GM21390 (cell line): ENCODE data around the gene ARMH2.

Experiments used
- ATAC-seq: cut with Tn5 transposase; IDR thresholded peaks from one replicate; pipeline ENCODE4 v1.9.1; 2021; ENCODE audit not compliant: unreplicated experiment

The ARMH2 gene

DNA sequence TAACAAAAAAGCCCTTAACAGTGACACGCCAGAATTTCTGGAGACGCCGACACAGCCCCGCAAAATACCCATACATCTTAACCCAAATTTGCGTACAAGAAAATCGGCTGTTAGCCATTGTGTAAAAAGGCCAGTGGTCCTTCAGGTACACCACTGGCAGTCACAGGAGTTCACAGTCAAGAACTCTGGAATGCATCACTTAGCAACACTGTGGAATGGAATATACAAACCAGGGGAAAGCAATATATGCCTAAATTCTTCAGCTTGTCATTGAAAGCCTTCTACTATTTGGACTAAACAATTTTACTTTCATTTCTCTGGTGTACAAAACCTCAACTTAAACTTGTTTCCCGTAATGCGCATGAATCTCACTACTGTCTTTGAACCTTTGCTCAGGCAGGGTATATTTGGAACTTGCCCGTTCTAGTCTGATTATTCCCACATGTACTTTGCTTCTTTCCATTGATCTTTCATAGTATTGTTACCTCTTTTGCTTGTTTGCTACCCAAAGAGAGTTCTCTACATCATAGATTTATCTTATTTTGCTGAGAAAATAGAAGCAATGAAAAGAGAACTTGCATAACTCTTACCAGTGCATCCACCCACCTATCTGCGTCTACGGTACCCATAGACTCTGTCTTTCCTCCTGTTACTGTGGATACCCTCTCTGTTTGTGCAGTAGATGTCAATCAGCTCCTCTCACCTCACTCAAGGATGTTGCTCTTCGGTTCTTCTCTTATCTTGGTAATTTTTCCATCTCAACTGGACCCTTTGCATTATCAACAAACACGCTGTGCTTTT is at the start of gene ARMH2:
Gene ARMH2 (minus strand): TSS at position 178 of the 801 bp plus-strand sequence. CDS start 60 bp downstream, at position 118.
- no peak for ATAC-seq

- ATAC-seq = no peak
Observed at GRCh38 chr6:24848461-24848860, 49.7 kb upstream of the ARMH2 start.

DNA sequence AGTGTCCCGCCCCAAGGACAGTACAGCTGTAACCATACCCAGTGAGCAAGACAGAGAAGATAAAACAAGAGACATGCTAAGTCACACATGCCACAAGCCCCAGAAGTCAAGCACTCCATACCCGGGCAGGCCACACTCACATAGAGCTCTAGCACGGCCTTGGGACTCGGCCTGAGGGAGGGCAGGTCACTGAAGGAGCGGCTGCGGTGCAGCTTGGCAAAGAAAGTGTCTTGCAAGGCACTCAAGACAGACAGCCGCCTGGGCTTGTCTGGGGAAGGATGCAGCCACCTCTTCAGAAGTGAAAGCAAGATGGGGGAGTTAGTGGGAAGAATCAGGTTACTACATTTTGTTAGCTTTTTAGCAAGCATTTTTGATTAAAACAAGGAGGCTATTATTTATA is 48.7 kb upstream of the ARMH2 start:
- ATAC-seq = no peak

DNA sequence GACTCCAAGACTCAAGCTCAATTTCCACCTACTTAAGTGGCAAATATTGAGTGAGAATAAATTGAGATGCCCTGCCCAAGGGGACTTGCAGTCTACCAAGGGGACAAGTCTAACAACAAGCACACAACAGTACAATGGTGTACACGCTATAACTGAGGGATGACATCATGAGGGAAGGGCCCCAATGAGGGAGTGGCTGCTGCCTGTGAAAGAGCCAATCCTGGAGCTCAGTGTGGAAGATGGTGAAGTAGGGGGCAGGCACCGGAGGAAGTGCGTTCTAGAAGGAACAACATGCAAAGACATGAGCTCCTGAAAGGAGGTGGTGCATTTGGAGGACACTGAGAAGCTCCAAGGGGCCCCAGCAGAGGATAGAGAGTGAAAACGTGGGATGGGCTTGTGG is 46.9 kb upstream of the ARMH2 start:
- no peak for ATAC-seq

GRCh38 chr6:24844903-24845302 is 46.2 kb upstream of the ARMH2 start:
- ATAC-seq = no peak

DNA sequence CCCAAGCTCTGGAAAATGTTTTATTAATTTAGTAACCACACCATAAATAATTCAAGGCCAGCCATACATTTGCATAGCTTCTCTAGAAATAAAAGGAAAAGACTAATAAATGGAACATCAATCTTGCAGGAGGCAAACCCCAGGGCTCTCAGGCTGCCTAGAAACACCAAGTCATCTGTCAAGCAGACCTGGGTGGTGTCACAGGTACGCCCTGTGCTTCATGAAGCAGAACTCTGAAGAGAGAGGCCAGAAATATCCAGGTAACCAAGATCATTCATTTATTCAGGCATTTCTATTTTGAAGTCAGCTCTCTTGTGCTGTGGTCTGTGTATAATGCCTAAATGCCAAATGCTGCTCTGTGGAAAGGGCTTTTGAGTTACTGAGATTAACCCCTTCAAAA is 45.3 kb upstream of the ARMH2 start:
- ATAC-seq = no peak

GRCh38 chr6:24840187-24840586 is 41.5 kb upstream of the ARMH2 start:
- ATAC-seq = no peak

DNA sequence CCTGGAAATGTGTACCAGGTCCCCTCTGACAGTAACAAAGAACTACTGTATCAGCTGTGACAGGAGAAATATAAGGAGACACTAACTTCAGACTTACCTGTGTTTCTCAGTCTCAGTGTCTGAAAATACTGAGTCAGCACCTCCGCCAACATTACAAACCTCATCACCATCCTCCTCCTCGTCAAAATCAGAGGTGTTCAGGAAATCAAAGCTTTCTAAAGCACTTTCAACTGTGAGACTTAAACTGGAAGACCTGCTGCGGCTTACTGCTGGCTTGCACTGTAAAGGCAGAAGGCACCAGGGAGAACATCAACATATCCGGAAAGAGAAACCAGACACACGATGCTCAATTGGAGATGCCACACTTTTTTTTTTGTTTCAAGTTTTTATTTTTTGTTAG is 40.3 kb upstream of the ARMH2 start:
- ATAC-seq = no peak

DNA sequence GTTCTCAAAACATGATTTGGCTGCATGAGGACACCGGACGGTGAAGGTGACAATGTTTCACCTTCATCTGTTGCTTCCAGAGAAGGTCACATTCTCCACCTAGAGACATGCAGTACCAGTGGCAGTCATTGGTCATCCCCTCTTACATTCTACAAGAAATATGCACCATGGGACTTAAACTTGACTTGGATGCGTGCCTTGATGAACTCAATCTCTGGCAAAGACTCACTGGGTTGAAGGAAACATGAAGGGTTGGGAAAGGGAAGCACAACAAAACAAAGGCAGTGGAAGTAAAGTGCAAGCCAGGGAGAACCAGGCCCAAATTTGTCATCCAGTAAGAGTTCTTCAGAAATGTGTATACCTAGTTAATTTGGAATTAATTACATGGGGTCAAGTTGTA is 39.4 kb upstream of the ARMH2 start:
- no peak for ATAC-seq

GRCh38 chr6:24836109-24836508 is 37.4 kb upstream of the ARMH2 start:
- ATAC-seq = no peak

- ATAC-seq = no peak
Observed at GRCh38 chr6:24833711-24834386, 35.1 kb upstream of the ARMH2 start.

DNA sequence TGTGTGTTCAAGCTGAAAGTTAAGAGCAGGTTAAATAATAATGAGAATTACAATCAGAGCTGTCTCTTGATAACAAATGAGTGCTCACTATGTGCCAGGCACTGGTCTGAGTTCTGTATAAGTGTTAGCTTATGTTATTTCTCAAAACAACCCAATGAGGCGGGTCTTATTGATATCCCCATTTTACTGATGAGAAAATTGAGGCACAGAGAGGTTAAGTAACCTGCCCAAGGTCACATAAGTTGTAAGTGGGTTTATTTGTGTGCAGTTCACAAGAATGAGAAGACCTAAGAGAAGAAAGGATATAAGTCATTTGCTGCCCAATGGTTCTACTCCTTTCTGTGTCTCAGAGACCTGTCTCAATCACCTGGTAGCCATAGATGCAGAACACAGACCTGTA is 34.1 kb upstream of the ARMH2 start:
- ATAC-seq = no peak

- ATAC-seq = no peak
Observed at GRCh38 chr6:24831771-24832716, 33.3 kb upstream of the ARMH2 start.

DNA sequence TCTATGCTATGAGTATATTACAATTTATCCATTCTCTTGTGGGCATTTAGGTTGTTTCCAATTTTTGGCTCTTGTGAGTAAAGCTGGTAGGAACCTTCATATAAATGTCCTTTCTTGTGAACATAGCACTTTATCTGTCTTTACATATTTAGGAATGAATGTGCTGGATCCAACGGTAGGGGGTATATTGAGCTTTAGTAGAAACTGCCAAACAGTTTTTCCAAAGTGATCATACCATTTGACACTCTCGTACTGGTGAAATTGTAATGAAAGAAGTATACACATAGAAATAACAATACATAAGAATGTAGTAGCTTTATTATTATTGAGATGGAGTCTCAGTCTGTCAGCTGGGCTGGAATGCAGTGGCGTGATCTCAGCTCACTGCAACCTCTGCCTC is 30.9 kb upstream of the ARMH2 start:
- no peak for ATAC-seq

- ATAC-seq = no peak
Observed at GRCh38 chr6:24827970-24828369, 29.3 kb upstream of the ARMH2 start.

GRCh38 chr6:24827162-24827561 is 28.4 kb upstream of the ARMH2 start:
- ATAC-seq = no peak

GRCh38 chr6:24825130-24825630 is 26.5 kb upstream of the ARMH2 start:
- ATAC-seq = no peak

- no peak for ATAC-seq
Observed at GRCh38 chr6:24824142-24824938, 25.6 kb upstream of the ARMH2 start.

DNA sequence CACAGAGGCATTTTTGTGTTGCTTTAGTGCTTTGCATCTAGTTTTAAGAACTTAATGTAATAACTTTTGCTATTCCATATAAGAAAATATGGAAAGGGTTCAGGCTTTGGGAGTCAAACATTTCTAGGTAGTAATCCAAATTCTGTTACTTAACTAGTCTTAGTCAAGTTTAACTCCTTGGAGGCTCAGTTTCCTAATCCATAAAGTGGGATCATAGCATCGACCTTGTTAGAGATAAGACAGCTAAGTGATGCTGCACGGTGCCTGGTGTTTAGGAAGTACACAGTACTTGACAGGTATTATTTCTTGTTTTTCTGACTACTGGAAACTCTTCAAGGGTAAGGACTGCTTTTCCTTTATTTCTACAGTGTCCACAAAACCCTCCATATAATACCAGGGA is 24.5 kb upstream of the ARMH2 start:
- no peak for ATAC-seq

DNA sequence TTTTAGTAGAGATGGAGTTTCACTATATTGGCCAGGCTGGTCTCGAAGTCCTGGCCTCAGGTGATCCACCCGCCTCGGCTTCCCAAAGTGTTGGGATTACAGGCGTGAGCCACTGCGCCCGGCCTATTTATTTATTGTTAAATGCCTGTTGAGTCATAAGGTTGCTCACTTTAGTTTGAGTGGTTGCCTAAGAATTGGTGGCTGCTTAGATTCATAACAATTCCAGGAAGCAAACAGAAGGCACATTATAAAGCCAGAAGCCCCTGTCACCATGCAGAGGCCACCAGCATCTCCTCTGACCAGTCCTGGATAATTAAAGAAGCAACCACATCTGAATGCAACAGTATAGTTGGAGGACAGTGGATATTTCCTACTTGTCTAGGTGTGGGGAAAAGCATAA is 24.0 kb upstream of the ARMH2 start:
- no peak for ATAC-seq
